ENCODE measurements around the gene RFX4. TPM values are rescaled to one million over a fixed set of nuclear protein-coding genes. Genes with fewer than 3 reads are reported as not detected.
A peak's percentile ranks its signal among the peaks of the same experiment; 100 is the strongest.
"Not testable (repeated sequence)": the region's sequence is repeated elsewhere in the genome, so short reads cannot be mapped to it uniquely, and the experiment has no call there.

Gene RFX4
- total RNA-seq, 4 donors from 2014 or later, result not detected

DNA sequence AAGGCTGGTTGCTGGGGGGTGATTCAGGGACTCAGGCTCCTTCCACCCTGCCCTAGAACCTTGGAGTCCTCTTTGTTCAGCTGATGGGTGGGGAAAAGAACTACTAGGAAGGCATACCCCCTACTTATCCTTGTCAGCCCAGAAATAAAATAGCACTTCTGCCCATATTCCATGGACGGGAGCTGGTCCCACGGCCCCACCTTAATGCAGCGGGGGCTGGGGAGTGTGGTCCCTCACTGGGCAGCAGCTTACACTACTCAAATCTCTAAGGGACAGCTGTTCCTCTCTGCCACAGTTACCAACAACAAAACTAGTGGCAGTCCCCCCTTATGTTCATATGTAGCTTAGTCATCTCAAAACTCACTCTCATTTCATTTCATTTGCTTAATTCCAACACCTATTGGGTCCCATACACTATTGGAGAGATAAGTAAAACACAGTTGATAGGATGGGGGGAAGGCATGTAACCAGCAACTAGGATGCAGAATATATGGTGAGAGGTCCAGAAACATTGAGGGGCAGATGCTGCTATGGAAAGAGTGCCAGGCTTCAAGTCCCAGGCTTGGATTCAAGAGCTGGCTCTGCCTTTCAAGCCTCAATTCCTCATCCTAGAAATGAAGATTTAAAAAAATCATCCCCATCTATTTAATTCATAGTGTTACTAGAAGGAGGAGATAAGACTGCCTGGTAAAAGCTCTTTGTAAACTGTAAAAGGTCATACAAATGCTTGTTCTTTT is 107.9 kb downstream of the RFX4 start:
- DNase-seq (ENCODE audit: extremely low spot score), result peak; percentile 31
- H3K4me3 ChIP-seq, result no peak overlapping the region
- WGBS, result 75% methylated on average over 3 of the region's 3 CpGs
- H3K27me3 ChIP-seq, result no peaks in the 10 kb centered on the region
- TF ChIP-seq EP300 (IDR thresholded peaks at IDR 0.05), result no peak
- TF ChIP-seq, protein P1, sequence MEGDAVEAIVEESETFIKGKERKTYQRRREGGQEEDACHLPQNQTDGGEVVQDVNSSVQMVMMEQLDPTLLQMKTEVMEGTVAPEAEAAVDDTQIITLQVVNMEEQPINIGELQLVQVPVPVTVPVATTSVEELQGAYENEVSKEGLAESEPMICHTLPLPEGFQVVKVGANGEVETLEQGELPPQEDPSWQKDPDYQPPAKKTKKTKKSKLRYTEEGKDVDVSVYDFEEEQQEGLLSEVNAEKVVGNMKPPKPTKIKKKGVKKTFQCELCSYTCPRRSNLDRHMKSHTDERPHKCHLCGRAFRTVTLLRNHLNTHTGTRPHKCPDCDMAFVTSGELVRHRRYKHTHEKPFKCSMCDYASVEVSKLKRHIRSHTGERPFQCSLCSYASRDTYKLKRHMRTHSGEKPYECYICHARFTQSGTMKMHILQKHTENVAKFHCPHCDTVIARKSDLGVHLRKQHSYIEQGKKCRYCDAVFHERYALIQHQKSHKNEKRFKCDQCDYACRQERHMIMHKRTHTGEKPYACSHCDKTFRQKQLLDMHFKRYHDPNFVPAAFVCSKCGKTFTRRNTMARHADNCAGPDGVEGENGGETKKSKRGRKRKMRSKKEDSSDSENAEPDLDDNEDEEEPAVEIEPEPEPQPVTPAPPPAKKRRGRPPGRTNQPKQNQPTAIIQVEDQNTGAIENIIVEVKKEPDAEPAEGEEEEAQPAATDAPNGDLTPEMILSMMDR (IDR thresholded peaks at IDR 0.05), result no peak
- no peak for TF ChIP-seq POLR2A (IDR thresholded peaks at IDR 0.05; ENCODE audit: low read depth)
- no peak for TF ChIP-seq POLR2AphosphoS5 (IDR thresholded peaks at IDR 0.05)
- H3K36me3 ChIP-seq, result no peaks in the 10 kb centered on the region
- no peaks in the 10 kb centered on the region for H3K4me1 ChIP-seq
- intact Hi-C loops (cut with DNase I), result no loop called here
- no peaks in the 10 kb centered on the region for H3K9me3 ChIP-seq
- no peak overlapping the region for H3K27ac ChIP-seq (replicated peaks in 1 of 4)

DNA sequence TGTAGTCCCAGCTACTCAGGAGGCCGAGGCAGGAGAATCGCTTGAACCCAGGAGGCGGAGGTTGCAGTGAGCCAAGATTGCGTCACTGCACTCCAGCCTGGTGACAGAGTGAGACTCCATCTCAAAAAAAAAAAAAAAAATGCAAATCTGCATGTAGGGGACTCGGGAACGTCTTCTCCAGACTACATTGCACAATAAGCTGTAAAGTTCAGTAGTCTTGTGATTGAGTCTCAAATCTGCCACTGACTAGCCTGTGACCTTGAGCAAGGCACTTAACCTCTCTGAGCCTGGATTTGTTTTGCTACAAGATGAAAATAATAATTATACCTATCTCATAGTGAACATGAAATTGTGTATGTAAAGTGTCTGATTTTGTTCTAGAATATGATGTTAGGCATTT is 109.2 kb downstream of the RFX4 start:
- H3K4me3 ChIP-seq; H3K27ac ChIP-seq (replicated peaks in 1 of 4); H3K9me3 ChIP-seq; H3K4me1 ChIP-seq; H3K27me3 ChIP-seq; DNase-seq (ENCODE audit: extremely low spot score); H3K36me3 ChIP-seq; intact Hi-C loops (cut with DNase I): not testable (repeated sequence)
- 89% methylated on average over 6 of the region's 6 CpGs for WGBS

DNA sequence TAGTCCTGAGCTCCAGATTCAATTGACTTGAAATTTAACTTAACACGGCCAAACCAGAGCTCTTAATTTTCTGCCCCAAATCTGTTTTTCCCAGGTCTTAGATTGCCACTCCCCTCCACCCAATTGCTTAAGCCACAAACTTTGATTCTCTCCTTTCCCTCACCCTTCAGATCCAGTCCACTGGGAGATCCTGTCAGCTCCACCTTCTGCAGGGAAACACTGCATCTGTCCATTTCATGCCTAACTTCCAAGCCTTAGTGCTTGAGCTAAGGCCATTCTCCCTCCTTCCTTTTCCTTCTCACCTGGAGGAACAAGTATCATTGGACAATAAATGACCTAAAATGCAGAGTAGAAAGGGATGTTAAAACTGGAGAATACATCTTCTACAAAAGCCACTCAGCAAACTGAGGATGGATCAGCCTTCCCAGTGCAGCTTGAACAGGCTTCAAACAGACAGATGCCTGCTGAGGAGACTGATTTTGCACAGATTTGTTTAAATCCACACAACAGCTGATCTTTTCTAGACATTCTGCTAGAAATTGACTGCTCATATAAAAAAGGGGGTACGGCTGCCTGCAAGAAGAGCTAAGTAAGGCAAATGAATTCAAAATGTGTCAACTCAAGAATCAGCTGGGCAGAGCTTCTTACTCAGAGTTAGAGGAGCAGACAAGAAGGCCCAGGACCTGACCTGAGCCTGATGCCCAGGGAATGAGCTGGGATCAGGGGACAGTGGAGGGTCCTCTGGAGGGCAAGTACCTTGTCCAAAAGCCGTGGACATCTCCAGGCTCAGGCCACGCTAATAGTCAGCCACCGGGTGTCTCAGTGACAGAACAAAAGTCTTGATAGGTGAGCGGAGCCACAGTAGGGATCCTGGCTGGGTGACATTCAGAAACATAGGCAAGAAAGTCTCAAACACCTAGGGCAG is 110.4 kb downstream of the RFX4 start:
- 86% methylated on average over 6 of the region's 6 CpGs for WGBS
- Histone ChIP-seq H3K4me1 (no peaks in the 10 kb centered on the region), H3K4me3 (no peak overlapping the region), H3K27me3 (no peaks in the 10 kb centered on the region), H3K27ac (replicated peaks in 1 of 4) (no peak overlapping the region), H3K36me3 (no peaks in the 10 kb centered on the region), H3K9me3 (peaks cover 0 to 8% (median 6%) of the 10 kb centered on the region in 4 donors)
- intact Hi-C loops (cut with DNase I), result no loop called here
- TF ChIP-seq POLR2AphosphoS5 (IDR thresholded peaks at IDR 0.05) (no peak), EP300 (IDR thresholded peaks at IDR 0.05) (no peak), POLR2A (IDR thresholded peaks at IDR 0.05; ENCODE audit: low read depth) (no peak)
- DNase-seq (ENCODE audit: extremely low spot score), result peak; percentile 88

DNA sequence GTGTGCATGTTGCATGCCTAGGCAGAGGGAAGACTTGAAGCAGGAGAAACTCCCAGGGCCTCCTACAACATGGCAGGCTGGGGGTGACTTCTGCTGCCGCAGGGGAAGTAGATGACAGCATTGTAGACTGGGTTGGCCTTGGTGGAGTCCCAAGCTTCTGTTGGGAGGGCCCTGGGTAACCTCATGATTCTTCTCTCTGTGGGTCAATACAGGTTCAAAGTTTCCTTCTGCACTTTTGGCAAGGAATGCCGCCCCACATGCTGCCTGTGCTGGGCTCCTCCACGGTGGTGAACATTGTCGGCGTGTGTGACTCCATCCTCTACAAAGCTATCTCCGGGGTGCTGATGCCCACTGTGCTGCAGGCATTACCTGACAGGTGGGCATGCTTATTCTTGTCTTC is 113.3 kb downstream of the RFX4 start:
- TF ChIP-seq EP300 (IDR thresholded peaks at IDR 0.05) (no peak), POLR2AphosphoS5 (IDR thresholded peaks at IDR 0.05) (no peak), POLR2A (IDR thresholded peaks at IDR 0.05; ENCODE audit: low read depth) (no peak)
- TF ChIP-seq, protein P1 (IDR thresholded peaks at IDR 0.05), result no peak
- H3K4me3 ChIP-seq, result no peak overlapping the region
- peaks cover 0 to 23% (median 20%) of the 10 kb centered on the region in 4 donors for H3K9me3 ChIP-seq
- no peaks in the 10 kb centered on the region for H3K27me3 ChIP-seq
- H3K27ac ChIP-seq (replicated peaks in 1 of 4), result no peak overlapping the region
- no peak for DNase-seq (ENCODE audit: extremely low spot score)
- 87% methylated on average over 5 of the region's 6 CpGs for WGBS
- intact Hi-C loops (cut with DNase I), result no loop called here
- no peaks in the 10 kb centered on the region for H3K36me3 ChIP-seq
- H3K4me1 ChIP-seq, result no peaks in the 10 kb centered on the region

DNA sequence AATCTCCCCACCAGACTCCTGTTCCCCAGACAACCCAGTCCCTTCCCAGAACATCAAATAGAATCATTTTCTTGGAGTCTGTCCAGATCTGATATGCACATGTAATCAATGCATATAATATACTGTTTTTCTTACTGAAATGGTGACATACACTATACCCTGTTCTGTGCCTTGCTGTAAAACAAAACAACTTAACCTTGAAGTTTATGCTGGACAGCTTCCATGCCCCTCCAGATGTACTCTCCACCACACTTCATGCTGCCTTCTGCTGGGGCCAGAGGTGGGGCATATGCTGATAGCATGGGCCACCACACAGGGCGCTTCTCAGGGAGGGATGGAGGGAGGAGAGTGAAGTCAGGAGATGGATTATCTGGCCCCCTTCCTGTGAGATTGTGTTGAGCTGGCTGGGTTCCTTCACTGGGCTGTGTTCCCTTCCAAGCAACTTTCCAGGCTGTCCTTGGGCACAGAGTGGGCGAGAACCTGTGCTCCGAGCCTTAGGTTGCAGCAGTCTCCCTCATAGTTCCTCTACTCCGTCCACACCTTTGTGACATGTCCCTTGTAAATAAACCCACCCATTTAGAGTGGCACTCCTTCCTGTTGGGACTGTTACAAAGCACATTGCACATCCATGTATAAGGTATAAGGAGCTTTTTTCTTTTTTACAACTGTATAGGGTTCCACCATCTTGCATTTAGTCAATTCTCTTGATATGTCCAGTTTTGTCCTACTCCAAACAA is 114.0 kb downstream of the RFX4 start:
- Histone ChIP-seq H3K27me3 (no peaks in the 10 kb centered on the region), H3K4me1 (no peaks in the 10 kb centered on the region), H3K27ac (replicated peaks in 1 of 4) (no peak overlapping the region), H3K4me3 (no peak overlapping the region), H3K36me3 (no peaks in the 10 kb centered on the region), H3K9me3 (peaks cover 0 to 29% (median 21%) of the 10 kb centered on the region in 4 donors)
- DNase-seq (ENCODE audit: extremely low spot score), result no peak
- 76% methylated on average over 4 of the region's 4 CpGs for WGBS
- TF ChIP-seq, protein P1 (IDR thresholded peaks at IDR 0.05), result no peak
- TF ChIP-seq POLR2AphosphoS5 (IDR thresholded peaks at IDR 0.05), result no peak
- no peak for TF ChIP-seq POLR2A (IDR thresholded peaks at IDR 0.05; ENCODE audit: low read depth)
- TF ChIP-seq EP300 (IDR thresholded peaks at IDR 0.05), result no peak
- intact Hi-C loops (cut with DNase I), result no loop called here
